NK-92 (cell line): ENCODE results near the gene CST9.

Experiments
- DNase-seq: peaks from one replicate; lab custom pipeline; 2025; ENCODE audit not compliant: unreplicated experiment; lab: John Stamatoyannopoulos, UW

CST9 gene

GRCh38 chr20:23554401-23554800 lies 51.3 kb downstream of the CST9 start:
- DNase-seq, result no peak
